GM19025 (cell line): ENCODE measurements around the gene MTF1.
"Not testable (repeated sequence)": the region's sequence is repeated elsewhere in the genome, so short reads cannot be mapped to it uniquely, and the experiment has no call there.

Experiments used
- ATAC-seq: cut with Tn5 transposase; IDR thresholded peaks from one replicate; pipeline ENCODE4 v1.9.1; 2021; ENCODE audit warnings: mild to moderate bottlenecking, low read depth, moderate library complexity; ENCODE audit not compliant: unreplicated experiment

MTF1 gene

DNA sequence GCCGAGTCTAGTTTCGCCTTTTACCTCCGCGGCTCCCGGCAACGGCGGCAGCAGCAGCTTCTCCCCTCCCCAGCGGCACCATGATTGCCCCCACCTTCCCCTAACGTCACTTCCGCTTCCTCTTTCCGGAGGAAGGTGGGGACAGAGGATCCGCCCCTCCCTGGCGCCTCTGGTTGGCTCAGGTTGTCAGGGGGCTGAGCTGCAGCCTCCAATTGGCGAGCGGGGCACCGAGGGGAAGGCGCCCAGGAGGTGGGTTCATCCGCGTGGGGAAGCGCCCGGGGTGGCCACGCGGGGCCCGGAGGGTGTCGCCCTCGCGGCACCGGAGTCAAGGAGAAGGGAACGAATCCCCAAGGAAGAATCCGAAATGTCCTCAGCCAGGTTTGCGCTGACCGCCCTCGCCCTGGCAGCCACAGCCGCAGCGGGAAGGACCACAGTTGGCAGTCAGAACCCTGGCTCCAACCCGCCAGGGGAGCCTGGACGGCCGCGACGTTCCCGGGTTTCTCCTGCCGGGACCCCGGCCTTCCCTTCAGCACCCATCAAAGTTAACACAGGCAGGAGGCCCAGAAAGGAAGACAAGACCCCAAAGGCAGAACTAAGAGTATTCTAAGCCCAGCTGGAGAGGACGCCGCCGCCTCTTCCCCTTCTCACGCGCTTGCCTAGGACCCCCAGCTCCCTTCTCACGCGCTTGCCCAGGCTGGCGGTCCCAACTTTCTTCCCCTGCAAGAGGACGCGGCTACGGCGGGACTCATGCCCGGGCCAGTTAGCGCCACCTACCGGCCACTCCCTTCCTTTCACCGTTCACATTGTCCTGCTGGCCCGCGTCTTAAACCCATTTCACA, at the start of gene MTF1:
TSS of gene MTF1 (minus strand) at position 86 of the 839 bp plus-strand sequence. CDS start 1,934 bp downstream, outside the sequence.
- ATAC-seq: peak; percentile 95

- not testable (repeated sequence) for ATAC-seq
Measured at GRCh38 chr1:37908531-37908930, 49.1 kb upstream of the MTF1 start.

GRCh38 chr1:37907416-37908125, 48.2 kb upstream of the MTF1 start:
- ATAC-seq: not testable (repeated sequence)

- not testable (repeated sequence) for ATAC-seq
Measured at GRCh38 chr1:37906591-37906990, 47.2 kb upstream of the MTF1 start.

DNA sequence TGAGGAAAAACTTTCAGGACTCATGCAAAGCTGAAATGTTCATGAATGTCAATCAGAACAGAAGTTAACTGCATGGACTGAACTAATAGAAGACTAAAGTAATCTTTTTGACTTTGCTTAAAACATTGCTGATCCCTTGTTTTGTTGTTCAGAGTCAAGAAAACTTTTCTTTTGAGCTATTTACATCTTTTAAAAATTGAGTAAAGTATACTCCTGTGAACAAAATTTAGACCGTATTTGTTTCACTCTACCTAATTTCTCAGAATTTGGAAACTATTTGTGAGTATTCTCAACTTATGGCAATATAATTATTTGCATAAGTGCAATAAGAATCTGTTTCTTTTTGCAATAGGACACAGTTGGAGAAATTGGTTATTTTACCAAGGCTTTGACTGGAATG, 46.3 kb upstream of the MTF1 start:
- no peak for ATAC-seq

GRCh38 chr1:37903921-37904320, 44.5 kb upstream of the MTF1 start:
- not testable (repeated sequence) for ATAC-seq

DNA sequence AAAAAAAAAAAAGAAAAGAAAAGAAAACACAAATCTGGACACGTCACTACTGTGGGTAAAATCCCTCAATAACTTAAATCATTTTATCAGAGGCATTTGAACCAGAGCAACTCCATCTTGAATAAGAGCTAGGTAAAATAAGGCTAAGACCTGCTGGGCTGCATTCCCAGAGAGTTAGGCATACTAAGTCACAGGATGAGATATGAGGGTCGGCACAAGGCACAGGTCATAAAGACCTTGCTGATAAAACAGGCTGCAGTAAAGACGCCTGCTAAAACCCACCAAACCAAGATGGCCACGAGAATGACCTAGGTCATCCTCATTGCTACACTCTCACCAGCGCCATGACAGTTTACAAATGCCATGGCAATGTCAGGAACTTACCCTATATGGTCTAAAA, 43.6 kb upstream of the MTF1 start:
- no peak for ATAC-seq

DNA sequence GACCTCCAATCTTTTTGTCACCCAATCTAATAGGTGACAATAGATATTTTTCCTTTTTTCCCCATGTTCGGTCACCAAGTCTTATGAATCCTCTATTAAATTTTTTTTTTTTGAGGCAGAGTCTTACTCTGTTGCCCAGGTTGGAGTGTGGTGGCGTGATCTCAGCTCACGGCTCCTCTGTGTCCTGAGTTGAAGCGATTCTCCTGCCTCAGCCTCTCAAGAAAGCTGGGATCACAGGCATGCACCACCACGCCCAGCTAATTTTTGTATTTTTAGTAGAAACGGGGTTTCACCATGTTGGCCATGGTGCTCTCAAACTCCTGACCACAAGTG, 42.5 kb upstream of the MTF1 start:
- no peak for ATAC-seq

DNA sequence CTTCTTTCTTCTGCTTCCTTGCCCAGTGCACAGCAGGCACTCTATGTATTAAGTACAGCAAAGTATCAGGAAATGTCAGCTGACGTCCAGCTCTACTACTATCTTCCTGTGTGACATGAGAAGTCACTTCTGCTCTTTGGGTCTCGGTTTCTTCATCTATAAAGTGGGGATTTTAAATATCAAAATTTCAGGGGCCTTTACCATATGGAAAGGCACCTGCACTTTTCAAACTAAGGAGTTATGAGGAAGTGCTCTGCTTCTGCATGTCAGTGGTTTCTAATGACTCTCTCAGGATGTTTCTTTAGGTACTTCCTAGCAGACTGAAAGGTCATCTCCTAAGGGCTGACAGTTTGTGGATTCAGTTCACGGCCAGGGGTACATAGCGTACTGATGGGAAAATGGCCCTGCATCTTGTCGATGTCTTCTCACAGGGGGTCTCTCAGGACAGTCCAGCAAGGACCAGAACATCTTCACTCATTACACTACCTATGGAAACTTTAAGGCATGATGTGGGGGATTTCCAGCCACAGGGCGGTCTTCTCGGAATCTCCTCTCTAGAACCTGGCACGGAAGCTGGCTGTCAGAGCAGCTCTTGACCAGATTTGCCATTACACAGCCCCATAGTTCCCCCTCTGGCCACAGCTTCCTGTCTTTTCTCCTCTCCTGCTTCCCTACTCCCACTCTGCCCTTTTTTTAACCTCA, 42.0 kb upstream of the MTF1 start:
- no peak for ATAC-seq

DNA sequence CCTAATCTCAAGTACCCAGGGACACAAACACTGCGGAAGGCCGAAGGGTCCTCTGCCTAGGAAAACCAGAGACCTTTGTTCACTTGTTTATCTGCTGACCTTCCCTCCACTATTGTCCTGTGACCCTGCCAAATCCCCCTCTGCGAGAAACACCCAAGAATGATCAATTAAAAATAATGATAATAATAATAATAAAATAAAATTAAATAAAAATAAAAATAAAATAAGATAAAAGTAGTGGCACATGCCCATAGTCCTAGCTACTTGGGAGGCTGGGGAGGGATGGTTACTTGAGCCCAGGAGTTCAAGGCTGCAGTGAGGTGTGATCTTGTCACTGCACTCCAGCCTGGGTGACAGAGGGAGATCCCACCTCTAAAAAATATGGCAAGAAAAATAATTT, 38.2 kb upstream of the MTF1 start:
- ATAC-seq: not testable (repeated sequence)

GRCh38 chr1:37893673-37894072, 34.3 kb upstream of the MTF1 start:
- no peak for ATAC-seq

DNA sequence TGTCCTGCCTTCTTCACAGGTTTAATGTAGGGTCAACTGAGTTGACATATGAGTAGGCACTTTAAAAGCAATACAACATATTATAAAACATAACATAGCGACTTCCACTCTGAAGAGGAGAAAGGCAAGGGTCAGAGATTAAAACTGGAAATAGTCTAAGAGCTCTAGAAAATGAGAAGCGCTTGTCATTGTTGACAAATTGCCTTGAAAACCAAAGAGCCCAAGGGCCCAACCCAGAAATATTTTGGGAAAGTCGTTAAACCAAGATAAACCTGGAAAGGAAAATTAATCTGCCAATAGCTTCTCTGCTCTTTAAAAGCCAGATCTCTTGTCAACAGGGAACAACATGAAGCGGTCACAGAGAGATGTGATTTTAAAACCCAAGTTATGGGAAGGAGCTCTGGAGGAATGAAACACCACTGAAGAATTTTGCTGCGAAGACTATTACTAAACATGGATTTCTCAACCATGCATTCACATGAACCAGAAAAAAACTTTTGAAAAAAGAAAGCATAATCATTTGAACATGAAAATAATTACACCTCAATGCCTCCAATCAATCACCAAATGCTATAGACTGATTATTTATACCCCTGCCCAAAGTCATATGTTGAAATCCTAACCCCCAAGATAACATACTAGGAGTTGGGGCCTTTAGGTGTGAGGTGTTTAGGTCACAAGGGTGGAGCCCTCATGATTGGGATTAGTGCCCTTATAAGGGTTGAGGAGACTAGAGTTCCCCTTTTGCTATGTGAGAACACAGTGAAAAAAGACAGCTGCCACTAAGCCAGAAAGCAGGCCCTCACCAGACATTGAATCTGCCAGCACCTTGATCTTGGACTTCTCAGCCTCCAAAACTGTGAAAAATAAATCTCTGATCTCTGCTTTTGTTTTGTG, 33.0 kb upstream of the MTF1 start:
- ATAC-seq: no peak

DNA sequence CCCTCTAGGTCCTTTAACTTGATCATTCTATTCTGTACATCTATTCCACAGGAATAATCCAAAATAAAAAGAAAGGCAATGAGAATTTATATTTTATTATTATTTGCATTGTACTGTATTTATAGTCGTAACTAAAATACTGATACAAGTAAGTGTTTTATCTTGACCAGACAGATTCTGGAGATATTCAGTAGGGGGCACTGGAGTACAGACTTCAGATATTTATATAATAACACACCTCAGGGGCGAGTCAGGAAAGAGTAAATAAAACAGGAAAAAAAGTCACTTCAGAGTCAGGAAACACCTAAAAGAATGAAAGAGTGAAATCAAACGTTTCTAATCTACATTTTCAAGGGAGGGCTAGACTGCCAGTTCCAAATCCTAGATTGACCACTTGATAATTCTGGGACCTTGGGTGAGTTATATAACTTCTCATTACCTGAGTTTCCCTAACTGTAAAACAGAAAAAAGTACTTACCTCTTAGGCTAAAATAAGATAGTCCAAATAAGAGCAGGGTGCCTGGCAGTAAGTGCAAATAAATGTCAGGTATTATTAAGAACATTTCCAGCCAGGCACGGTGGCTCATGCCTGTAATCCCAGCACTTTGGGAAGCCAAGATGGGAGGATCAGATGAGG, 31.1 kb upstream of the MTF1 start:
- ATAC-seq: no peak

DNA sequence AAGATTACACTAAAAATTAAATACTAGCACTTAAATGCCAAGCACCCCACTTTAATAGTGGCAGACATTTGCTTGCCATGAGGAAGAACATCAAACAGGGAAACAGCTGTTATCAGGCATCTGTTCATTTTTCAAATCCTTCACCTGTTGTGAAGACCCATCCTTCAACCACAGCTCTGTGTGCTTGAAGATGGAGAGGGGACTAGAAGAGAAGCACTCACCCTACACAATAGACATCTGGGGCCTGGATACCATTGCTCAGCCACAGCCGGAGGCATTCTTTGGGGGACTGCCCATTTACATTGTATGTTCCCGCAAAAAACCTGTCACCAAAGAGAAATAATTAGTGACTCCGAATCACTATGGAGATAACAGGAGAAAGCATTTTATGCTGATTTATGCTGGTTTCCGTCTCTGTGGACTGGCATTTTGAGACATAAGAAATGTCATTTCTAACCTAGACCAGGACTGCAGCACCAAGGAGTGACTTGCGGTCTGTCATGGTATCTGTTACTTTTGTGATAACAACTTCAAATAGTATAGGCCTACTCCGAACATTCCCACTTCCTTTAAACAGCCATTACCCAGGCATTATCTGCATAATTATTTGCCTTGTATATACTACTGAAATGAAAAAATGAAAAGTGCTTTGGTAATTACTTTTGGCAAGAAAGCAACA, 28.8 kb upstream of the MTF1 start:
- no peak for ATAC-seq

DNA sequence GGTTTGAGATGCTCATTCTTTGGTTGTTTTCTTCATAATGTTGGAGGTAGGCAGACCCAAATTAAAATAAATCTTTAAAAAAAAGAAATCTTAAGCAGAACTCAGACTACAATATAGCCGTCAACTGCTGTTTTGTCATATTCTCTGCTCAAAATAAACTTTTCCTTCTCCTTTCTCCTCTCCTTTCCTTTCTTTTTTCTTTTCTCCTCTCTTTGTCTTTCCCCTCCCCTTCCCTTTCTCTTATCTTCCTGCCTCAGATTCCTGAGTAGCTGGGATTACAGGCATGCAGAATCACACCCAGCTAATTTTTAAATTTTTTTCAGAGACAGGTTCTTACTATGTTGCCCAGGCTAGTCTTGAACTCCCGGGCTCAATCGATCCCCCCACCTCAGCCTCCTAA, 24.8 kb upstream of the MTF1 start:
- ATAC-seq: no peak

DNA sequence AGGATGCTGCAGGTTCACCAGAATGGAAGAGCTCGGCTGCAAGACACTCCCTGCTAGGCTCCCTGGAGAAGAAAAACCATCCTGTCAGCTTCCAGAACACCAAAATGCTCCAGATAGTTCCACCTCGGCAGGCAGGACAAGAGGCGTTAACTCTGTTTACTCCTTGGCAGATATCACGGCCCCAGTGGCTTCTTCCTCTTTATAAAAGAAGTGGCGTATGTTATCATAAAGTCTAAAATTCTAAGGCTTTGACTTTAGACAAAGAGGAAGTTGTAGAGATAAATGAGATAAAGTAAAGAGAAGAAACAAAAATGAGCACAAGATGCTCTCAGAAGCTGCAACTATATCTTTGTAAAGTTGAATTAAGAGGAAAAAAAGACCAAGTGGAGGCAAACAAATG, 24.3 kb upstream of the MTF1 start:
- ATAC-seq: no peak

DNA sequence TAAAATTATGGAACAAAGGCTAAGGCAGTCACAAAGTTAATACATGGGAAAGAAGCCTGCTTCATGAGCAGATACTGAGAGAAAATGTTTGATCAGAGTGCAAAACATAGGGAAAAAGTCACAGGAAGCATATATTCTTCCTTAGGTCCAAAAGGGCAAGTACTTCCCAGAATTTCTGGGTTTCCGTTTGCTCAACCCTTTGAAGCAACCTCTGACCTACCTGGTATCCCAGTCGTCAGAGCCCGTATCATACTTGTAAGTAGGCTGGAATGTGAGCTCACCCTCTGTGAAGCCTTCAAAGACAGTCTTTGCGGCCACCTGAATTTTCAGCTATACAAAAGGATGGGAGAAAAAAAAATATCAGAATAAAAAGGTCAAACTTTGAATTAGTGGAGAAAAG, 20.5 kb upstream of the MTF1 start:
- ATAC-seq: no peak

GRCh38 chr1:37878071-37878470, 18.7 kb upstream of the MTF1 start:
- ATAC-seq: no peak

DNA sequence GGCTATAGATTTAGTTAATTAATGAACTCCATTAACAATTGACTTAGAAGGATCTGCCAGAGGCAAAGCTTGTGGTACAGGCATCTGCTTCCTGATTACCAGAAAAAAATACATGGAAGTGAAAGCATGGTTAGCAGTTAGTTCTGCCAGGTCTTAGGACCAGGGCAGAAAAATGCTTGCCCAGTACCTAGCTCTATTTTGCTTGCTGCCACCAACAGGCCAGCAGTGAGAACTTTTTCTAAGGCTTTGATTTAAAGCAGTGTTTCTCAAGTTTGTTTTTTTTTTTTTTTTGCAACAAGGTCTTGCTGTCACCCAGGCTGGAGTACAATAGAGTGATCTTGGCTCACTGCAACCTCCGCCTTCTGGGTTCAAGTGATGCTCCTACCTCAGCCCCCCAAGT, 16.4 kb upstream of the MTF1 start:
- ATAC-seq: no peak
